ENCODE data around the gene PTPN7.
"Not testable (repeated sequence)": the region's sequence is repeated elsewhere in the genome, so short reads cannot be mapped to it uniquely, and the experiment has no call there.

PTPN7 gene

DNA sequence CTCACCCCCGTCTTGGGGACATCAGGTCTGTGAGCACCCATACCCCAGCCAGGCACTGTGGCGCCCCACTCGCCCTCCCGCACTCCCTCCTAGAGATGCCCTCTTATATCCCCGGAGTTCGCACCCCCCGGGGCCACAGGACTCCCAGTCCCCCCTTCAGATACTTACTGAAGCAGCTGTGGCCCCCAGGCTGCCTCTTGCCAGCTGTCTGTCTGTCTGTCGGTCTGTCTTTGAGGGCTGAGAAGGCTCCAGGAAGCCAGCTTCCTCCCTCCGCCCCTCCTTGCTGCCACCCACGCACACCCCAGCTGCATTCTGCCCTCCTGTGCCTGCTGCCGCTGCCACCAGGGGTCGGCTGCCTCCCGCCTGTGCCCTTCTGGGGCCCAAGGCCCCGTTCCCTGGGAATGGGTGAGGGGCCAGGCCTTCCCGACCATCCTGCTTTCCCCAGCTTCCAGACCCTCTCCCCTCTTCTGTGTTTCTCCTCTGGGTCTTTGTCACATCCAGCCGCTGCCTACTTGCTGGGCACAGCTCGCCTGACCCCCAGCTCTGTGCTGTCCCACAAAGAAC, at the start of gene PTPN7:
TSS of gene PTPN7 (minus strand) at position 226 of the 564 bp plus-strand sequence. CDS start 1,200 bp downstream, outside the sequence.
- DNase-seq = peak; percentile 84

- no peak for DNase-seq
Measured at GRCh38 chr1:202208351-202208857, 48.0 kb upstream of the PTPN7 start.

GRCh38 chr1:202207292-202207691, 46.9 kb upstream of the PTPN7 start:
- DNase-seq = no peak

GRCh38 chr1:202205523-202206190, 45.3 kb upstream of the PTPN7 start:
- DNase-seq = no peak

DNA sequence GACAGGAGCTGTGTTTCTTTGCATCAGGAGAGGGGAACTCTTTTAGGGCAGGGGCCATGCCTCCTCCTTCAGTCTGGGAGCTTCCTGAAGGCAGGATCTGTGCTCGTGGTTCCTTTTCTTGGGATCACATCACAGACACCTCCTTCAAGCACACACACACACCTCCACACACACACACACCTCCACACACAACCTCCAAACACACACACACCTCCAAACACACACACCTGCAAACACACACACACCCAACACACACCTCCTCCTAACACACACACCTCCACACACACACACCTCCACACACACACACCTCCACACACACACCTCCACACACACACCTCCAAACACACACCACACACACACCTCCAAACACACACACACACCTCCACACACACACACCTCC, 43.7 kb upstream of the PTPN7 start:
- DNase-seq = no peak

DNA sequence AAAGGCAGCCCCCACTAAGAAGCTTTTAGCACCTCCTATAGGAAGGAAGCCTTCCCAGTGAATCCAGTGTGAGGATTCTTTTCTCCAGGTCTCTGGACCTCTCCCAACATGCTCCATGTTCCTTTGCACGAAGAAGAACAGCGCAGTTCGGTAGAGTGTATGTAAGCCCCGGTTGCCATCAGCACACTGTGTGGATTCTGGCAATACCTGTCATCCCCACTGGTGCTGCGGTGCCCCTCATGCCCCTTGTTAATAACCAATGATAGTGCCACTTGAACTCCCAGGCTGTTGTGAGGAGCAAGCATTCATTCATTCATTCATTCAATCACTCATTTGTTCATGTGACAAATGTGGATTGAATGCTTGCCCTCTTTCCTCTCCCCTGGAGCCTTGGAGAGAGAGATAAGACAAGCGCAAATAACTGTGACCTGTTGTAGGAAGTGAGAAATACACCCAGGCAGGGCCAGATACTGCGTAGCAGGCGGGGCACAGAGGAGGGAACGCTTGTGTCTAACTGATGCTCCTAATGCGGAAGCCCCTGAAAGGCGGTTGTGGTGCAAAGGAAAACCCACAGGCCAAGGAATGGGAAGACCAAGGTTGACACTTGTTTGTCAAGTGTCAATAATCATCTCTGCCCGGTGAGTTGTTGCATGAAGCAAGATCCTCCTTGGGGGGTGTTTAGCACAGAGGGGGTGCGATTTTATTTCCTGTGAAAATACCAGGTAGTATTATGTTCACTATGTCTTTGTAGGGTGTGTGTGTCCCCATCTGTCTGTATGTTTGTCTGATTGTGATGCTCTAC, 43.0 kb upstream of the PTPN7 start:
- DNase-seq = peak; percentile 23

- DNase-seq = no peak
Measured at GRCh38 chr1:202202500-202203168, 42.2 kb upstream of the PTPN7 start.

DNA sequence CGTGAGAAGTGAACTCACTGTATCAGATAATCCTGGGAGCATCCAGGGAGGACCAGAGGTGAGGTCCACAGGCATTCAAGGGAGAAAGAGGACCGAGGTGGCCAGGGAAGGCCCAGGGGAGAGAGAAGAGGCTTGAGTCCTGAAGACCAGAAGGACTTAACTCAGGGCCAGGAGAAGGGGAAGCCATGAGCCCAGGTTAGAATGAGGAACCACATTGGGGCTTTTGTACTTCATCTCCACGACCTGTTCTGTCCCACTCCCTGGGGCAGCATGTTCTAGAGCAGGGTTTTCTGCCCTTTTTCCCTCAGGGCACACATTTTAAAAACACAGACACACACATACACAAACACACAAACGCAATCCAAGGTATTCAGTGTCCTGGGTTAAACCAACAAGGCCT, 41.6 kb upstream of the PTPN7 start:
- no peak for DNase-seq

GRCh38 chr1:202201266-202201665, 40.9 kb upstream of the PTPN7 start:
- no peak for DNase-seq

DNA sequence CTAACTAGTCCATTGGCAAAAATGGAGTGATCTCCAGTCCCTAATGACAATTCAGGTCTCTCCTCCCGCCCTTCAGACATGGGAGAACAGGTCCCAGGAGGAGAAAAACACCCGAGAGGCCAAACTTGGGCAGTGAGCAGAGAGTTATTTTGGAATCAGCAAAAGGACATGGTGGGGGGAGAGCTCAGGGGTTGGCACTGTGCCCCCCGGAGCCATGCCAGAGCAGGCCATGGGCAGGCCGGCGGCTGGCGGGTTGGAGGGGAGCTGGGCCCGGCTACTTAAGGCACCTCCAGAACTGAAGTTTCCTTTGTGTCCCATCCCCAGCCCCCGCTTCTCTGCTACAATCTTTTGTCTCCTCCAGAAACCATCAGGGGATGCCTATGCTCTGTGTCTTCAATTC, 40.3 kb upstream of the PTPN7 start:
- no peak for DNase-seq

DNA sequence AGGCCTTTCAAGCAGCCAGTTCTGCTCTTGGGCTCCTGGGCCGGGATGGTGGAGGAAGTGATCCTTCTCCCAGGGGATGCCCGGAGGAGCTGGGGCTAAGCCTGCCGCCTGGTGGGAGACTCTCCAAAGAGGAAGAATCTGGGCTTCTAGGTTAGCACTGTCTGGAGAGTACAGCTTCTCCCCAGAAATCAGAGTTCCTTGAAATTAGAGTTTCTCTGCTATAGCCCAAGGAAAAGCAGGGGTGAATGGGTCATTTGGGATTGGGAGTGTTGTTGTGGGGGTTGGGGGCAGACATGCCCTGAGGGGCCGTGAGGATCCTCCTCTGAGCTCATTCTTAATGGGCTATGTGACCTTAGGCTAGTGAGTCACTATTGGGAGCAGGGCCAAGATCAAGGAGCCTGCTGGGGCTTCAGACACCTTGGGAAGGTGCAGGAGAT, 39.7 kb upstream of the PTPN7 start:
- no peak for DNase-seq

DNA sequence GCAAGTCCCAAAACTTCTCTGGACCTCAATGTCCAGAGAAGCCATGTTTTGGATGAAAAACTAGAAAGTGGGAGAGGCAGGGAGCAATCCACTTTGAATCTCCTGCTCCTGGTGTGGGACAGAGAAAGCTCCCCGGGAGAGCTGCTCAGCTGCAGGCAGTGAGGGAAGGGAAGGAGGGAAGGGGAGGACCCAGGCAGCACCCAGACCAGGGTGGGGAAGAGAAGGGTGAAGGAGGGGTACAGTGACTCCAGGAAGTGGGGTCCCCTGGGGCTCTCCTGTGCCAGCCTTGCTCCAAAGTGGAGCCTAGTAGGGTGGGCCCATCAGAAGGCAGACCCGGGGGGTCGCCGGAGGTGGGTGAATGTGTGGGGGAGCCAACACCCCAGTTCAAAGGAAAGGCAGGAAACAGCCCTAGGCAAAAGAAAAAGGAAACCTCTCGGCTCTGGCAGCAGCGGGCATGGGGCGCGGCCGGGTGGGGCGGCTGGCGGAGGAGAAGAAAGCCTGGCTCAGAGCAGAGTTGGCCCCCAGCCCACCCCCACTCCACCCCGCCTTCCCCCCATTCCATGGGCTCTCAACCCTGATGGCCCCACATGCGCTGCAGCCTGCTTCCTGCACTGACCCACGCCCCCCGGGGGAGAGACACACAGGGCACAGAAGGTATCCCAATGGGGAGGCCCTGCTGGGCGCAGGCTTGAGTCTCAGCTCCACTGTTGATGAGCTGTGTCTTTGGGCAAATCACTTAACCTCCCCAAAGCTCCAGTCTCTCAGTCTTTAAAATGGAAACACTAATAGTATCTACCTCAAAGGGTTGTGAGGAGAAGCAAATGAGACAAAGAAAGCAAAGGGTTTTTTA, 38.9 kb upstream of the PTPN7 start:
- DNase-seq = no peak

- DNase-seq = no peak
Measured at GRCh38 chr1:202198366-202198724, 37.9 kb upstream of the PTPN7 start.

GRCh38 chr1:202197653-202198365, 37.4 kb upstream of the PTPN7 start:
- DNase-seq = peak; percentile 35

- DNase-seq = no peak
Measured at GRCh38 chr1:202194328-202194648, 33.9 kb upstream of the PTPN7 start.

GRCh38 chr1:202193614-202194327, 33.4 kb upstream of the PTPN7 start, which contains the start of gene LGR6:
LGR6 (plus strand) TSS chr1:202193799; CDS start chr1:202193990, 191 bp downstream.
- DNase-seq = no peak

GRCh38 chr1:202192770-202193613, 32.6 kb upstream of the PTPN7 start:
- DNase-seq = peak; percentile 54

GRCh38 chr1:202191391-202191790, 31.0 kb upstream of the PTPN7 start:
- DNase-seq = not testable (repeated sequence)

DNA sequence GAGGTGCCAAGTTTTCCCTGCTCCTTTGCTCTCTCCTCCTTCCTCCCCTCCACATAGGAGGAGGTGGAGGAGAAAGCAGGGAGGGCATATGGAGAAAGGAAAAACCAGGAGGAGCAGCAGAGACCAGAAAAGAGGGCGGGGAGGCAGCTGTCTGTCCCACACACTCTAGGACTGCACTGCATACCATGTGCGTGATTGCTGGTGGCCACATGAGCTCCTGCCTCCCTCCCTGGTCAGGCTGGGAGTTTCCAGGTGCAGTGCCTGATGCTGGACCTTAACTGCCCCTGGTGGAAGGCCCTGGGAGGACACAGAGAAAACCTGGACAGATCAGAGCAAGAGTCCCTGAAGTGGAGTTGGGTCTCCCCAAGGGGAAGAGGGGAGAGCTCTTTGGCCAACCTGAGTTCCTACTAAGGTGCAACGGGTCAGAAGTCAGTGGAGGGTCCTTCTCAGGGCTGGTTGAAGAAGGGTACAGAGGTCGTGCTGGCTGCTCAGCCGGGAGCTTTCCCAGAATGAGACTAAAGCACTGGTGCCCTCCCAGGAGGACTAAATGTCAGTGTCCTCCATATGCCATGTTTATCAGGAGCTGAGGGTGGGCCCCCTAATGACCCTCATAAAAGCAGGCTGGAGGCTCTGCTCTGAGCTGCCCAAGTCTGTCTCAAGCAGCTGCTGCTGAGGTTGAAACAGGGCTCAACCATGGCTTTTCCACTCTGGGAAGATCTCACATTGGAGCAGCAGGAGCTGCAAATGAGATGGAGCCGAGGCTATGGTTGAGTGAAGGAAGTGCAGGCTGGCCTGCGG, 29.7 kb upstream of the PTPN7 start:
- no peak for DNase-seq
